ENCODE data around the gene SYT11. TPM values are rescaled to one million over a fixed set of nuclear protein-coding genes. Genes with fewer than 3 reads are reported as not detected.

Gene SYT11
- polyA plus RNA-seq, 1 experiment, result 36.6 TPM

GRCh38 chr1:155931332-155932038, 72.1 kb downstream of the SYT11 start:
- POLR2A ChIA-PET, result interaction anchor here (0.6 to 0.8 kb wide), 3 partner anchors 18 to 332 kb away, joined by 3 to 22 read pairs (median 5); no protein-coding TSS in a partner anchor
- no peak for DNase-seq (ENCODE audit: low read depth)
- TF ChIP-seq CTCF (IDR thresholded peaks at IDR 0.05; ENCODE audit: insufficient read depth, low read depth, low read length), result no peak
- Histone ChIP-seq H3K36me3 (ENCODE audit: control insufficient read depth, insufficient read depth, low read length) (peaks cover 13% of the 10 kb centered on the region), H3K27me3 (ENCODE audit: control insufficient read depth, insufficient read depth, low read length) (no peaks in the 10 kb centered on the region), H3K4me3 (ENCODE audit: low read depth, low read length) (no peak overlapping the region; the same call in 1 of the 2 replicates)
- CTCF ChIA-PET, result interaction anchor here (0.7 to 6.5 kb wide), 4 partner anchors 11 to 58 kb away, joined by 3 to 34 read pairs (median 9); no protein-coding TSS in a partner anchor

- Histone ChIP-seq H3K27me3 (ENCODE audit: control insufficient read depth, insufficient read depth, low read length) (no peaks in the 10 kb centered on the region), H3K4me3 (ENCODE audit: low read depth, low read length) (no peak overlapping the region), H3K36me3 (ENCODE audit: control insufficient read depth, insufficient read depth, low read length) (peaks cover 9% of the 10 kb centered on the region)
- POLR2A ChIA-PET, result interaction anchor here (0.8 kb wide), 1 partner anchor 18 kb away, joined by 5 read pairs; no protein-coding TSS in a partner anchor
- CTCF ChIA-PET, result interaction anchor here (0.8 to 6.5 kb wide), 5 partner anchors 12 to 134 kb away, joined by 3 to 34 read pairs (median 3); no protein-coding TSS in a partner anchor
- TF ChIP-seq CTCF (IDR thresholded peaks at IDR 0.05; ENCODE audit: insufficient read depth, low read depth, low read length), result no peak
- no peak for DNase-seq (ENCODE audit: low read depth)
Measured at GRCh38 chr1:155932081-155932480, 72.7 kb downstream of the SYT11 start.

- no peak overlapping the region for H3K4me3 ChIP-seq (ENCODE audit: low read depth, low read length)
- peaks cover 9% of the 10 kb centered on the region for H3K36me3 ChIP-seq (ENCODE audit: control insufficient read depth, insufficient read depth, low read length)
- no peaks in the 10 kb centered on the region for H3K27me3 ChIP-seq (ENCODE audit: control insufficient read depth, insufficient read depth, low read length)
- no peak for DNase-seq (ENCODE audit: low read depth)
- no peak for TF ChIP-seq CTCF (IDR thresholded peaks at IDR 0.05; ENCODE audit: insufficient read depth, low read depth, low read length)
- POLR2A ChIA-PET, result interaction anchor here (0.8 kb wide), 1 partner anchor 19 kb away, joined by 5 read pairs; no protein-coding TSS in a partner anchor
- CTCF ChIA-PET, result interaction anchor here (0.8 to 6.5 kb wide), 6 partner anchors 12 to 134 kb away, joined by 3 to 34 read pairs (median 6); no protein-coding TSS in a partner anchor
Measured at GRCh38 chr1:155932487-155932886, 73.1 kb downstream of the SYT11 start.

GRCh38 chr1:155933591-155934096, 74.3 kb downstream of the SYT11 start:
- TF ChIP-seq CTCF (IDR thresholded peaks at IDR 0.05; ENCODE audit: insufficient read depth, low read depth, low read length), result no peak
- CTCF ChIA-PET, result interaction anchor here (0.6 to 6.5 kb wide), 7 partner anchors 11 to 190 kb away, joined by 3 to 34 read pairs (median 4); partner anchors contain the start of gene ARHGEF2
- peak overlapping the region; percentile 85 for H3K4me3 ChIP-seq (ENCODE audit: low read depth, low read length)
- H3K36me3 ChIP-seq (ENCODE audit: control insufficient read depth, insufficient read depth, low read length), result peaks cover 7% of the 10 kb centered on the region
- H3K27me3 ChIP-seq (ENCODE audit: control insufficient read depth, insufficient read depth, low read length), result no peaks in the 10 kb centered on the region
- POLR2A ChIA-PET, result interaction anchor here (0.6 to 1.1 kb wide), 7 partner anchors 17 to 200 kb away, joined by 3 to 9 read pairs (median 3); partner anchors contain the start of gene SYT11
- DNase-seq (ENCODE audit: low read depth), result no peak
